ENCODE data around the gene MYLIP. TPM values are rescaled to one million over a fixed set of nuclear protein-coding genes. Genes with fewer than 3 reads are reported as not detected.

MYLIP gene
- total RNA-seq, 1 experiment from 2014 or later, result 42.2 TPM

- no peak for DNase-seq
- no peak overlapping the region for H3K4me2 ChIP-seq
- no peak overlapping the region for H3K4me3 ChIP-seq
- intact Hi-C loops (cut with micrococcal nuclease; ENCODE audit: unreplicated experiment), result no loop called here
- TF ChIP-seq EZH2 (IDR thresholded peaks at IDR 0.05; ENCODE audit: low read depth), result no peak
- TF ChIP-seq, protein P1, sequence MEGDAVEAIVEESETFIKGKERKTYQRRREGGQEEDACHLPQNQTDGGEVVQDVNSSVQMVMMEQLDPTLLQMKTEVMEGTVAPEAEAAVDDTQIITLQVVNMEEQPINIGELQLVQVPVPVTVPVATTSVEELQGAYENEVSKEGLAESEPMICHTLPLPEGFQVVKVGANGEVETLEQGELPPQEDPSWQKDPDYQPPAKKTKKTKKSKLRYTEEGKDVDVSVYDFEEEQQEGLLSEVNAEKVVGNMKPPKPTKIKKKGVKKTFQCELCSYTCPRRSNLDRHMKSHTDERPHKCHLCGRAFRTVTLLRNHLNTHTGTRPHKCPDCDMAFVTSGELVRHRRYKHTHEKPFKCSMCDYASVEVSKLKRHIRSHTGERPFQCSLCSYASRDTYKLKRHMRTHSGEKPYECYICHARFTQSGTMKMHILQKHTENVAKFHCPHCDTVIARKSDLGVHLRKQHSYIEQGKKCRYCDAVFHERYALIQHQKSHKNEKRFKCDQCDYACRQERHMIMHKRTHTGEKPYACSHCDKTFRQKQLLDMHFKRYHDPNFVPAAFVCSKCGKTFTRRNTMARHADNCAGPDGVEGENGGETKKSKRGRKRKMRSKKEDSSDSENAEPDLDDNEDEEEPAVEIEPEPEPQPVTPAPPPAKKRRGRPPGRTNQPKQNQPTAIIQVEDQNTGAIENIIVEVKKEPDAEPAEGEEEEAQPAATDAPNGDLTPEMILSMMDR (conservative IDR thresholded peaks at IDR 0.05), result no peak
- no peaks in the 10 kb centered on the region for H4K20me1 ChIP-seq (ENCODE audit: insufficient read depth)
- H3K27ac ChIP-seq, result no peak overlapping the region
- H3K9me2 ChIP-seq (ENCODE audit: insufficient read depth), result no peaks in the 10 kb centered on the region
- H2AFZ ChIP-seq, result no peak overlapping the region
- POLR2A ChIA-PET (ENCODE audit: unreplicated experiment), result no interaction called here
- H3K4me1 ChIP-seq (replicated peaks; ENCODE audit: insufficient read depth), result no peaks in the 10 kb centered on the region
- H3F3A ChIP-seq (ENCODE audit: insufficient read depth, low read depth), result no peaks in the 10 kb centered on the region
- peaks cover 84% of the 10 kb centered on the region for H3K27me3 ChIP-seq (ENCODE audit: insufficient read depth, low read depth)
- CTCF ChIA-PET, result no interaction called here
- H3K79me2 ChIP-seq (ENCODE audit: low read depth), result no peaks in the 10 kb centered on the region
- H3K36me3 ChIP-seq (ENCODE audit: low read depth), result no peaks in the 10 kb centered on the region
- H3K9me3 ChIP-seq (ENCODE audit: insufficient read depth, low read depth), result no peaks in the 10 kb centered on the region
- BruUV-seq (replicated peaks), result no TSS peak
These were observed 47.6 kb upstream of the MYLIP start for GRCh38 chr6:16081326-16081725.

GRCh38 chr6:16082361-16082760 is 46.5 kb upstream of the MYLIP start:
- TF ChIP-seq, protein P1 (conservative IDR thresholded peaks at IDR 0.05), result no peak
- no peak for TF ChIP-seq EZH2 (IDR thresholded peaks at IDR 0.05; ENCODE audit: low read depth)
- no peak for DNase-seq
- no peaks in the 10 kb centered on the region for H3K4me1 ChIP-seq (replicated peaks; ENCODE audit: insufficient read depth)
- no peak overlapping the region for H3K27ac ChIP-seq
- H3F3A ChIP-seq (ENCODE audit: insufficient read depth, low read depth), result no peaks in the 10 kb centered on the region
- no peak overlapping the region for H2AFZ ChIP-seq
- intact Hi-C loops (cut with micrococcal nuclease; ENCODE audit: unreplicated experiment), result no loop called here
- H3K27me3 ChIP-seq (ENCODE audit: insufficient read depth, low read depth), result peaks cover 84% of the 10 kb centered on the region
- no TSS peak for BruUV-seq (replicated peaks)
- H3K36me3 ChIP-seq (ENCODE audit: low read depth), result no peaks in the 10 kb centered on the region
- no peak overlapping the region for H3K4me2 ChIP-seq
- no peak overlapping the region for H3K4me3 ChIP-seq
- CTCF ChIA-PET, result no interaction called here
- H3K9me3 ChIP-seq (ENCODE audit: insufficient read depth, low read depth), result no peaks in the 10 kb centered on the region
- H3K79me2 ChIP-seq (ENCODE audit: low read depth), result no peaks in the 10 kb centered on the region
- no peaks in the 10 kb centered on the region for H4K20me1 ChIP-seq (ENCODE audit: insufficient read depth)
- POLR2A ChIA-PET (ENCODE audit: unreplicated experiment), result no interaction called here
- no peaks in the 10 kb centered on the region for H3K9me2 ChIP-seq (ENCODE audit: insufficient read depth)

DNA sequence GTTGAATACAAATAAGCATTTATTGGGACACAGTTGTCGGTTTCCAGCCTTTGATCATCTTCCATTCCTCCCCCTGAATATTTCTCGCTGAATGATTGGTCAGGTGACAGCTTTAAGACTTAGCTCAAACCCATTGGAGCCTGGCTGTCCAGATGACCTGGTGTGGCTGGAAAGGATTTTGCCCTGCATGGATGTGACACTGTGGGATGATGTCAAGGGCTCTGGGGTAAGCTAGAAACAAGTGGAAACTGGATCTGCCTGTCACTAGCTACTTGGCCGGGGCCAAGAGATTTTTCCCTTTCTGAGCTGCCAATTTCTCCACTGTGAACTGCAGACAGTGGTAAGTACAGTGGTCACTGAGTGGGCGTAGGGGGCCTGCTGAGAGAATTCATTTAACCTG is 41.9 kb upstream of the MYLIP start:
- Histone ChIP-seq H3K4me1 (replicated peaks; ENCODE audit: insufficient read depth) (no peaks in the 10 kb centered on the region), H3K79me2 (ENCODE audit: low read depth) (no peaks in the 10 kb centered on the region), H3K4me2 (no peak overlapping the region), H3K4me3 (no peak overlapping the region), H3K9me3 (ENCODE audit: insufficient read depth, low read depth) (no peaks in the 10 kb centered on the region), H3F3A (ENCODE audit: insufficient read depth, low read depth) (no peaks in the 10 kb centered on the region), H3K27ac (no peak overlapping the region), H4K20me1 (ENCODE audit: insufficient read depth) (no peaks in the 10 kb centered on the region), H3K36me3 (ENCODE audit: low read depth) (no peaks in the 10 kb centered on the region), H3K9me2 (ENCODE audit: insufficient read depth) (no peaks in the 10 kb centered on the region), H3K27me3 (ENCODE audit: insufficient read depth, low read depth) (peaks cover 78% of the 10 kb centered on the region), H2AFZ (no peak overlapping the region)
- DNase-seq, result no peak
- TF ChIP-seq, protein P1 (conservative IDR thresholded peaks at IDR 0.05), result no peak
- no peak for TF ChIP-seq EZH2 (IDR thresholded peaks at IDR 0.05; ENCODE audit: low read depth)
- POLR2A ChIA-PET (ENCODE audit: unreplicated experiment), result interaction anchor here (0.6 kb wide), 1 partner anchor 399 kb away, joined by 9 read pairs; no protein-coding TSS in a partner anchor
- intact Hi-C loops (cut with micrococcal nuclease; ENCODE audit: unreplicated experiment), result no loop called here
- no TSS peak for BruUV-seq (replicated peaks)
- CTCF ChIA-PET, result no interaction called here
